ENCODE results near the gene TBL3.

DNA sequence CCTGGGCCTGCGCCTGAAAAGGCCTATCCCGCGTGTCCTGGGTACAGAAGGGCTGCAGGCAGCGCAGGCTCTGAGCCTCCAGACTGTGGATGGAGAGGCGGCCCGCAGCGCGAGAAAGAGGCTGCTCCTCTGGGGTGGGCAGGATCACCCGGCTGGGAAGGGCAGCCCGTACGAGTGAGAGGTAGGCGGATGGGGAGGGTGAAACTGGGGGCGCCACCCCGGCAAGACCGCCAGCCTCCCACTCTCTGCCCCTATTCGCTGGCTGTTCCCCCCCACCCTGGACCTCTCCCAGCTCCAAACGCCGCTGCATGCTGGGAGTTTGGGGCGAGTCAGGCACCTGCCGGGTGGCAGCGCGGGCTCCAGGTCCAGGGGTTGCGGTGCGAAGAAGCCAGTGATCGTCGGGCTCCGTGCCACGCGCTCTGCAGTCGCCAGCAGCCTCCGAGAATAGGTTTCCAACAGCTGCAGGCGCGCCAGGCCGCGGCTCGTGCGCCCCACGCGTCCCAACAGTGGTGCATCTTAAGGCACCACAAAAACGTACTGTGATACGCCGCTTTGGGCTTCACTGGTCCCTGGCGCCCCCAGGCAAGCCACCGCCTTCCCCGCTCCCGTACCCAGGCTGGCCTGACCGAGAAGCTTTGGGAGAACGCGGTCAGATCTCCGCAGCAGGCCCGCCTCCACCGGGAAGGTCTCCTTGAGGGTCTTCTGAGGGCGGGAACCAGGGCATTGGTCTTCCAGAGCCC is 8.3 kb downstream of the TBL3 start:
- no peak for TF ChIP-seq POLR2AphosphoS5 (IDR thresholded peaks at IDR 0.05; ENCODE audit: low read depth, low read length)
- no peak for TF ChIP-seq TAF1 (IDR thresholded peaks at IDR 0.05; ENCODE audit: borderline replicate concordance, low read depth, low read length)
